IgD-negative memory B cell (primary cell): ENCODE results near the gene ARIH2. TPM values are rescaled to one million over a fixed set of nuclear protein-coding genes. Genes with fewer than 3 reads are reported as not detected.
A peak's percentile ranks its signal among the peaks of the same experiment; 100 is the strongest.

Source experiments
- H3K27ac Mint-ChIP-seq, 3 donors: one replicate each; pipeline ENCODE4 v1.8.0; 2020 to 2022; ENCODE audit warnings: mild to moderate bottlenecking in 3 of 3, mixed read lengths in 3 of 3, moderate library complexity in 1 of 3
- H3K27me3 Mint-ChIP-seq: one replicate; pipeline ENCODE4 v1.8.0; 2021; ENCODE audit warnings: mixed read lengths
- H3K36me3 Mint-ChIP-seq: one replicate; pipeline ENCODE4 v1.8.0; 2020; ENCODE audit warnings: mild to moderate bottlenecking, mixed read lengths
- H3K4me1 Mint-ChIP-seq, 3 donors: one replicate each; pipeline ENCODE4 v1.8.0; 2020 to 2022; ENCODE audit warnings: mixed read lengths in 3 of 3, mild to moderate bottlenecking in 1 of 3
- H3K4me3 Mint-ChIP-seq, 4 donors: one replicate each; pipeline ENCODE4 v1.8.0; 2020 to 2022; ENCODE audit warnings: mild to moderate bottlenecking in 4 of 4, mixed read lengths in 4 of 4, moderate library complexity in 3 of 4
- H3K9me3 Mint-ChIP-seq, 3 donors: one replicate each; pipeline ENCODE4 v1.8.0; 2020 to 2021; ENCODE audit warnings: mixed read lengths in 3 of 3, mild to moderate bottlenecking in 1 of 3
- polyA plus RNA-seq: library from polyadenylated mRNA; unstranded; fragments of 300-500 nt; fragmentation: Illumina TruSeq; gene quantifications from one replicate; pipeline ENCODE4 v1.2.3, GENCODE V29; 2021

ARIH2 gene
- polyA plus RNA-seq, 1 donor from 2014 or later = 88.4 TPM

DNA sequence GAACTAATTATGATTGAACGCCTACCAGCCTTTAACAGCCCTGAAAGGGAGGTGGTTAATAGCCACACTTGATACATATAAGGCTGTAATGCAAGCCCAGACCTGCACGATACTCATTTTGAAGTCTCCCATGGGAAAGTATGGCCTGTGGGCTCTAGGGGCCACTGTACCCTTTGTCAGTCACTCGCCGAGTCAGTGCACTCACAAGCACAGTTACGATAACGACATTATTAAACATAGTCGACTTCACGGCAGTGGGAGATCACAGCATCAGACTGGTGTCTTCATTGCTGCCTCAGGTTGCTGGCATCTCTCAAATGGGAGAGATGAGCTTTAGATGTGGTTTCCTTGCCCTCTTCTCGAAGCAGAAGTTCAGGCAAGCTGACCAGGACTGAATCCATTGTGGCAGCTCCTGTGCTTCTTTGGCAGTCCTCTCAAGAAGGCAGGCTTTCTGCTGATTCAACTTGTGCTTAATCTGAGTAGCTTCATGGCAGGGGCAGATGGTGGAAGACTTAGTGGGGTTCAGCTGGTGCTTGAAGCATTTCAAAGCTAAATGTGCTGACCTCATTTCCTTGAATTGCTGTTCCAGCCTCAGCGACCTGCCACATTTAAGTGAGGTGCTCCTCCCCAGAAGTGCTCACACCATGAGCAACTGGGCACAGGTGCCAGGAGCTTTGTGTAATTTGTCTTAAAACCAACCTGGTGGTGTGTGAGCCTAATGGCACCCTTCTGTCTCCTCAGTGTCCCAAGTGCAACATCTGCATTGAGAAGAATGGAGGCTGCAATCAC lies 55.6 kb downstream of the ARIH2 start:
- H3K4me1 Mint-ChIP-seq = no peaks in the 10 kb centered on the region
- H3K27ac Mint-ChIP-seq = no peak overlapping the region

DNA sequence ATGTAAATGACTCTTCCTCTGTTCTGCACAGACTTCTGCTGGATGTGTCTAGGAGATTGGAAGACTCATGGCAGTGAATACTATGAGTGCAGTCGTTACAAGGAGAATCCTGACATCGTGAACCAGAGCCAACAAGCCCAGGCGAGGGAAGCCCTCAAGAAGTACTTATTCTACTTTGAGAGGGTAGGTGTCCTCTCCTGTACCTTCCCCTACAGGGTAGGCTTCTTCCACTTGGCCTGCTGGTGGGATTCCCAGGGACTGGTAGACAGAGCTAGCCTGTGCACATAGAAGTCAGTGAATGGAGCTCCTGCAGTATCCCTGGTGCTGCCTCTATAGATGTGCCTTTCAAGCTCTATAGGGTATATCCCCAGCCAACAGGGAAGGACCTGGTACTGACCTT lies 60.8 kb downstream of the ARIH2 start:
- no peak overlapping the region for H3K27ac Mint-ChIP-seq

More for the DNA sequence above, 55.6 kb downstream of the ARIH2 start:
- H3K9me3 Mint-ChIP-seq = no peaks in the 10 kb centered on the region
- no peaks in the 10 kb centered on the region for H3K27me3 Mint-ChIP-seq
- H3K4me3 Mint-ChIP-seq = no peak overlapping the region
- no peaks in the 10 kb centered on the region for H3K36me3 Mint-ChIP-seq

DNA sequence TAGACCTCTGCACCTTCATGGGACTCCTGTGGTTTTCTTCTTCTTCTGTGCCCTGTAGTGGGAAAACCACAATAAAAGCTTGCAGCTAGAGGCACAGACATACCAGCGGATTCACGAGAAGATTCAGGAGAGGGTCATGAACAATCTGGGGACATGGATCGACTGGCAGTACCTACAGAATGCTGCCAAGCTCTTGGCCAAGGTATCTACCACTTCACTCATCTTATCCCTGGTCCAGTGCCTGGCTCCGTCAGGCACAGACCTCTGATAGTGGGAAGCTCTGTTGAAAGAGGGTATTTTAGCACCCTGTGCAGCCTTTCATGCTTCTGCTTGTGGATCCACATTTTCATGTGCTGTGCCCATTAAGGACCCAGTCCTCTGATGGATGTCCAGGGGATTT lies 61.7 kb downstream of the ARIH2 start:
- no peak overlapping the region for H3K27ac Mint-ChIP-seq
- H3K4me3 Mint-ChIP-seq = no peak overlapping the region
- H3K9me3 Mint-ChIP-seq = no peaks in the 10 kb centered on the region
- no peaks in the 10 kb centered on the region for H3K36me3 Mint-ChIP-seq
- H3K4me1 Mint-ChIP-seq = no peaks in the 10 kb centered on the region
- no peaks in the 10 kb centered on the region for H3K27me3 Mint-ChIP-seq

More for the DNA sequence above, 60.8 kb downstream of the ARIH2 start:
- Mint-ChIP-seq H3K4me1 (no peaks in the 10 kb centered on the region), H3K4me3 (no peak overlapping the region), H3K27me3 (no peaks in the 10 kb centered on the region), H3K36me3 (no peaks in the 10 kb centered on the region), H3K9me3 (no peaks in the 10 kb centered on the region)

DNA sequence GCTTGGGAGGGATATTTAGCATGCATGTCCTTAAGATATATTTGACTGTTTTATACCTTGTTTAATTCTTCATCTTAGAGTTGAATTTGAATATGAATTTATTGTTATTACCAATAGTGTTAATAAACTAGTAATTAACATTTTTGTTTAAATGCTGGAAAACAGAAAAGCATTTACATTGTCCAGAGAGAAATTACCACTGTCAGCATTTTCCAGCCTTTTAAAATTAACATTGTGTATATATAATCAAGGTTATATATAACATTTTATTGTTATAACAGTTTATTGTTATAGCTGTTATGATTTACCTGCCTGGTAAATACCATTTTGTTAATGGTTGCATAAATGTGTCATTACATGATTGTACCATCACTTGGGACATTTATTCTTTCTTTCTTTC lies 63.4 kb downstream of the ARIH2 start:
- H3K27me3 Mint-ChIP-seq = no peaks in the 10 kb centered on the region
- H3K9me3 Mint-ChIP-seq = no peaks in the 10 kb centered on the region
- H3K4me3 Mint-ChIP-seq = no peak overlapping the region
- H3K4me1 Mint-ChIP-seq = no peaks in the 10 kb centered on the region
- no peaks in the 10 kb centered on the region for H3K36me3 Mint-ChIP-seq
- no peak overlapping the region for H3K27ac Mint-ChIP-seq

- Mint-ChIP-seq H3K27ac (peak overlapping the region in 1 of 3 donors; percentile 15), H3K4me1 (peaks cover 0 to under 1% (median under 1%) of the 10 kb centered on the region in 3 donors), H3K9me3 (no peaks in the 10 kb centered on the region), H3K36me3 (no peaks in the 10 kb centered on the region), H3K4me3 (peak overlapping the region in 1 of 4 donors; percentile 31), H3K27me3 (no peaks in the 10 kb centered on the region)
These were observed 64.0 kb downstream of the ARIH2 start for GRCh38 chr3:48982686-48983085.

GRCh38 chr3:48983096-48983495 lies 64.5 kb downstream of the ARIH2 start:
- Mint-ChIP-seq H3K9me3 (no peaks in the 10 kb centered on the region), H3K36me3 (peaks cover 1% of the 10 kb centered on the region), H3K27ac (peak overlapping the region in 2 of 3 donors; percentile 15 to 46), H3K4me3 (no peak overlapping the region), H3K4me1 (peaks cover 3 to 5% (median 4%) of the 10 kb centered on the region in 3 donors), H3K27me3 (no peaks in the 10 kb centered on the region)

DNA sequence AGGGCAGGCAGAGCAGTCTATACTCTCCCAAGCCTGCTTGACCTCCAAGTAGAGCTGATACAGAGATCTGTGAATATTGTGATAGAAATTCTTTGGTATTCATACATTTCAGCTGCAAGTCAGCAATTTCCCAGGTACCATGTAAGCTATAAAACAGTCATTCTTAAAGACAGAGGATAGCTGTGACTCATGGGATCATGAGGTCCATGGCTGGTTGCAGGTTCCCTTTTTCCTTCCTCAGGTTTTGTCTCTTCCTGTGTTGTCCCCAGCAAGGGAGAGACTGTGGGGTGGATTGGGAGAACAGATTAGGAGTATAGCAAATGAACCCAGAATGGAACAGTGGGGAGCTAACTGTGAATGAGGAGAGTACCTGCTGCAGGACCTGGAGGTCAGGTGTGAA lies 66.0 kb downstream of the ARIH2 start:
- no peak overlapping the region for H3K27ac Mint-ChIP-seq
- peaks cover 10 to 14% (median 12%) of the 10 kb centered on the region in 3 donors for H3K4me1 Mint-ChIP-seq
- H3K4me3 Mint-ChIP-seq = no peak overlapping the region
- H3K27me3 Mint-ChIP-seq = no peaks in the 10 kb centered on the region
- H3K36me3 Mint-ChIP-seq = peaks cover 1% of the 10 kb centered on the region
- H3K9me3 Mint-ChIP-seq = no peaks in the 10 kb centered on the region

GRCh38 chr3:48985831-48986376 lies 67.3 kb downstream of the ARIH2 start:
- Mint-ChIP-seq H3K9me3 (no peaks in the 10 kb centered on the region), H3K36me3 (peaks cover 1% of the 10 kb centered on the region), H3K27me3 (no peaks in the 10 kb centered on the region), H3K4me3 (peak overlapping the region in 1 of 4 donors; percentile 6), H3K27ac (no peak overlapping the region), H3K4me1 (peaks cover 11 to 19% (median 13%) of the 10 kb centered on the region in 3 donors)

DNA sequence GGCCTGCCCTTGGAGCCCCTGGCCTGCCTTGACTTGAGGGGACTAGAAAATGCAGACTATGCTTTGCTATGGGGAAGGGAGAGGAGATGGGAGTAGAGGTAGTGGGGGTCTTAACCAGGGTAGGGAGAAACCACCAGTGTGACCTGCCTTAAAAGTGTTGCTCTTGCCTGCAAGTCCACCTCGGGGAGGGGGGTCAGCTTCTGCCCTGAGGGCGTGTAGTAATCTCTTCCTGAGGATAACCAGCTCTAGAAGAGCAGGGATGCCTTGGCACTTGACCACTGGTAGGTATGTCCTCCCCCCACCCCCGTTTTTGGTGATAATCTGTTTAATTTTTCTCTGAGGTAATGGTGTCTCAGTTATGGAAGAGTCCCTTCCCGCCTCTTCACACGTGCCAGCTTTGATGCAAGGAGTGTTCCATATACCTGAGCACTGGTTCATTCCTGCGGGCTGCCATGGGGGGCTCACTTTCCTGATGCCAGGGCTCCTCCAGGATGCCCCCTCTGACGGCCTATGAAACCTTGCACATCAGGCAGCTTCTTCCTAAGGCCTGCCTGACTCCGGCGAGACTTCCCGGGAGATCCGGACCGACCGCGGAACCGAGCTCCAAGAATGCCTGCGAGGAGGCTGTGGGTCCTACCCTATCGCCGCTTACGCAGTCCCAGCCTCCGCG lies 70.6 kb downstream of the ARIH2 start:
- Mint-ChIP-seq H3K9me3 (no peaks in the 10 kb centered on the region), H3K27ac (peak overlapping the region; percentile 67 to 89 (median 75)), H3K4me3 (peak overlapping the region; percentile 89 to 99 (median 96)), H3K36me3 (peaks cover 3% of the 10 kb centered on the region), H3K4me1 (peaks cover 21 to 30% (median 30%) of the 10 kb centered on the region in 3 donors), H3K27me3 (no peaks in the 10 kb centered on the region)

GRCh38 chr3:48989796-48990635 lies 71.4 kb downstream of the ARIH2 start, which contains the start of gene P4HTM:
TSS of gene P4HTM (plus strand) at chr3:48990241. CDS start at chr3:48990257, 16 bp downstream.
- Mint-ChIP-seq H3K36me3 (peaks cover 3% of the 10 kb centered on the region), H3K4me1 (peaks cover 21 to 30% (median 30%) of the 10 kb centered on the region in 3 donors), H3K27me3 (no peaks in the 10 kb centered on the region), H3K9me3 (no peaks in the 10 kb centered on the region), H3K27ac (peak within 1 kb of the TSS; percentile 67 to 92 (median 91)), H3K4me3 (peak within 1 kb of the TSS; percentile 90 to 99 (median 96))

DNA sequence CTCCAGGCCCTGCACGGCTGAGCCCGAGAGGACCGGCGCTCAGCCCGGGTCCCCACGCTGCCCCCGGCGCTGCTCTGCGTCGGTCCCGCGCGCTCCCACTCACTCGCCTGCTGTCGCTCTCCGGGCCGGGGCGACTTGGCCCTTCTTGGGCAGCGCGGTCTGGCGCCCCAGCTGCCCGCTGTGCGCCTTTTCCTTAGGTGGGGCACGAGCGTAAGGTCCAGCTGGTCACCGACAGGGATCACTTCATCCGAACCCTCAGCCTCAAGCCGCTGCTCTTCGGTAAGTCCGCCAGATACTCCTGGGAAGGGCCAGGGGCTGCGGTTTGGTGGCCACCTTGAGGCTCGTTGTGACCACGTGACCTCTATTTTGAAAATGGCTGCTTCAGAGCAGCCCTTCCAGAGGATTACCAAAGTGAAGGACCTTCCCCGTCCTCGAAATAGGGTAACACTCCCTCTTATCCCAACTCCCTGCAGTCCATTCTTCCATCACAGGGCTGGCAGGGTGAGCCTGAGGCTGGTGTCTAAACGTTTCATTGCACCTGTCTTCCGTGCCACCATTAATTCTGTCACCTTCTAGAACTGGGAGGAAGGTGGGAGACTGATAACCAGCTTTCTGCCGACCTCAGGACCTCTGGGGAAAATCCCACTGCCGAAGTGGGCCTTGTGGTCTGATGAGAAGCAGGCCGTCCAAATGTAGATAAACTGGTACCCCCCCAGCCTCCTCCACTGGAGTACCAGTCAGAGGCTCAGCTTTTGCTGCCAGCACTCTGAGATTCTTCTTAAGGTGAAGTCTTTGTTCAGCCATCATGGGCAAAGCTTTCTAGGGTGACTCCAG lies 72.2 kb downstream of the ARIH2 start:
- H3K4me1 Mint-ChIP-seq = peaks cover 21 to 30% (median 30%) of the 10 kb centered on the region in 3 donors
- H3K4me3 Mint-ChIP-seq = peak overlapping the region; percentile 90 to 99 (median 96)
- peak overlapping the region; percentile 67 to 92 (median 91) for H3K27ac Mint-ChIP-seq
- H3K36me3 Mint-ChIP-seq = peaks cover 3% of the 10 kb centered on the region
- H3K27me3 Mint-ChIP-seq = no peaks in the 10 kb centered on the region
- H3K9me3 Mint-ChIP-seq = no peaks in the 10 kb centered on the region

DNA sequence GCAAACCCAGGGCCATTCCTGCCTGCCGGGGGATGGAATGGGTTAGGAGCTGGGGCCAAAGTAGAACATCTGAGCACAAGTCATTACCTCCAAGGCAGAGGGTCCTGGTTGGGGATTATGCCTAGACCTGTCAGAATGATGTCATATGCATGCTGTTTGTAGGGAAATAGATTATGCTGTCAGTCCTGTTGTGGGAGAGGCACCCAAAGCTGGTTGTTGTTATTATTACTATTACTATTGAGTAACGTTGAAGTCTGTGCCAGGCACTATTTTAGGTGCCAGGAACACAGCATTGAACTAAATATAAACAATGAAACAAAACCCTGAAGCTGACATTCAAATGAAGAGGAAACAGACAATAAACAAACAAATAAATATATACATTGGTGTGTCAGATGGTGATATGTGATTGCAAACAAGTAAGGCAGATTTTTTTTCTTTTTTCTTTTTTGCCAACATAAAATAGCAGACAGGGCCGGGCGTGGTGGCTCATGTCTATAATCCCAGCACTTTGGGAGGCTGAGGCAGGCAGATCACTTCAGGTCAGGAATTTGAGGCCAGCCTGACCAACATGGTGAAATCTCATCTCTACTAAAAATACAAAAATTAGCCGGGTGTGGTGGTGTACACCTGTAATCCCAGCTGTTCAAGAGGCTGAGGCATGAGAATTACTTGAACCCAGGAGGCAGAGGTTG lies 73.4 kb downstream of the ARIH2 start:
- Mint-ChIP-seq H3K4me1 (peaks cover 21 to 30% (median 30%) of the 10 kb centered on the region in 3 donors), H3K27ac (peak overlapping the region; percentile 50 to 91 (median 81)), H3K27me3 (no peaks in the 10 kb centered on the region), H3K4me3 (peak overlapping the region; percentile 31 to 99 (median 64)), H3K36me3 (peaks cover 3% of the 10 kb centered on the region), H3K9me3 (no peaks in the 10 kb centered on the region)

DNA sequence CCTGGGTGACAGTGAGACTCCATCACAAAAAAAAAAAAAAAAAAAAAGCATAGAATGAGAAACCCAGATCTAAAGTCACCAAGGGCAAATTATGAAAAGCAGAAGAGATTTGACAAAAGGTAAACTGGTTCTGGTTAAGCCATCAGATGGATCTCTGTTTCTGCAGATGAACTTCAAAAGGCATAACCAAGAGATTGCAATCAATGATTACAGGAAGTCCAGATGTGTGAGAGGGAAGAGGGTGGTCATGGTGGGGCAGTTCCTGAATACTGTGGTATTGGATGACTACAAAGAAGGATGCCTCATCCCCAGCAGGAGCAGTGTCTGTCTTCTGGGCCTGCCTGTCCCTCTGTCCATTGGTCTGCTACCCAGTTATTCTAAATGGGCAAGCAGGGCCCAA lies 75.2 kb downstream of the ARIH2 start:
- Mint-ChIP-seq H3K4me3 (peak overlapping the region in 1 of 4 donors; percentile 16), H3K27ac (peak overlapping the region in 2 of 3 donors; percentile 52 to 71), H3K9me3 (no peaks in the 10 kb centered on the region), H3K36me3 (peaks cover 2% of the 10 kb centered on the region), H3K4me1 (peaks cover 18 to 26% (median 24%) of the 10 kb centered on the region in 3 donors), H3K27me3 (no peaks in the 10 kb centered on the region)
